ENCODE measurements around the gene CREB5. TPM values are rescaled to one million over a fixed set of nuclear protein-coding genes. Genes with fewer than 3 reads are reported as not detected.

The CREB5 gene
- total and polyA plus RNA-seq, 2 experiments from 2014 or later: 2.4 to 4.4 TPM

DNA sequence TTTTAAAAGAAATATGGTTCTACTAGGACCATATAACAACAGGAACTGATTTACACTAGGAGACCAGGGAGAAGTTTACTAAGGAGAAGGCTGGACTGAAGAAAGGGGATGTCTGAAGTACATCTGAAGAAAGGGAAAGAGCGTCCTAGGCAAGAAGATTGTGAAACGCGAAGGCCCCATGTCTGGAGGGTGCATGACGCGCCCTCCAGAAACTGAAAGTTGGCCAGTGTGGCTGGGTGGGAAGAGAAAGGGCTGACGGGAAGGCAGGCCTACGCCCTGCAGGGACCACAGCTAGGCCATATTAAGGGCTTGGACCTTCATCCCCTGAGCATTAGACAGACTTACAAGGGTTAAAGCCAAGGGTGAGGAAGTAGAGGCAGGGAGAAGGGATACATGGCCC, 387.8 kb downstream of the CREB5 start (continued):
- no peak for TF ChIP-seq ZNF114 (CRISPR knock-in tag; IDR thresholded peaks at IDR 0.05)

DNA sequence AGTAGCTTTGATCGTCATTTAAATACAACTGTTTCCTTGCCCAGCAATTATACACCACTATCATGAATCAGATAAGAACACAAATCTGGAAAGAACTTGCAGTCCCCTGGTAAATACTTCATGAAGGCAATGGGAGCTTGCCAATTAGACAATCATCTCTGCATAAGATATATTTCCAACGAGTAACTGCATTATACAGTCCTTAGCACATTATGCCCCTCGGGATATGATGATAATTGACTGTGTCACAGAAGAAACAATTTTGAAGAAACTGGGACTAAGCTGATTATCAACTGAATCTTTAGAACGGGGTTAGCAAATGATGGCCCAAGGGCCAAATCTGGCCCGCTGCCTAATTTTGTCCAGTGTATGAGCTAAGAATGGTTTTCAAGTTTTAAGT, 390.1 kb downstream of the CREB5 start:
- no peaks in the 10 kb centered on the region for H3K36me3 Mint-ChIP-seq (ENCODE audit: low read depth)
- no peak overlapping the region for H3K27ac Mint-ChIP-seq
- no peak overlapping the region for H3K4me3 Mint-ChIP-seq
- no peaks in the 10 kb centered on the region for H3K27me3 ChIP-seq (ENCODE audit: insufficient read depth)
- TF ChIP-seq STAT1 (IDR thresholded peaks at IDR 0.05; ENCODE audit: unreplicated experiment): no peak
- TF ChIP-seq EZH2phosphoT487 (IDR thresholded peaks at IDR 0.05; ENCODE audit: unreplicated experiment): no peak
- TF ChIP-seq, protein P1, sequence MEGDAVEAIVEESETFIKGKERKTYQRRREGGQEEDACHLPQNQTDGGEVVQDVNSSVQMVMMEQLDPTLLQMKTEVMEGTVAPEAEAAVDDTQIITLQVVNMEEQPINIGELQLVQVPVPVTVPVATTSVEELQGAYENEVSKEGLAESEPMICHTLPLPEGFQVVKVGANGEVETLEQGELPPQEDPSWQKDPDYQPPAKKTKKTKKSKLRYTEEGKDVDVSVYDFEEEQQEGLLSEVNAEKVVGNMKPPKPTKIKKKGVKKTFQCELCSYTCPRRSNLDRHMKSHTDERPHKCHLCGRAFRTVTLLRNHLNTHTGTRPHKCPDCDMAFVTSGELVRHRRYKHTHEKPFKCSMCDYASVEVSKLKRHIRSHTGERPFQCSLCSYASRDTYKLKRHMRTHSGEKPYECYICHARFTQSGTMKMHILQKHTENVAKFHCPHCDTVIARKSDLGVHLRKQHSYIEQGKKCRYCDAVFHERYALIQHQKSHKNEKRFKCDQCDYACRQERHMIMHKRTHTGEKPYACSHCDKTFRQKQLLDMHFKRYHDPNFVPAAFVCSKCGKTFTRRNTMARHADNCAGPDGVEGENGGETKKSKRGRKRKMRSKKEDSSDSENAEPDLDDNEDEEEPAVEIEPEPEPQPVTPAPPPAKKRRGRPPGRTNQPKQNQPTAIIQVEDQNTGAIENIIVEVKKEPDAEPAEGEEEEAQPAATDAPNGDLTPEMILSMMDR (conservative IDR thresholded peaks at IDR 0.05; ENCODE audit: low read depth in 2 of 2): no peak
- no peak for TF ChIP-seq ZNF331 (CRISPR knock-in tag; IDR thresholded peaks at IDR 0.05; ENCODE audit: low read depth)
- no peak for TF ChIP-seq POLR2AphosphoS5 (IDR thresholded peaks at IDR 0.05; ENCODE audit: low read depth)
- TF ChIP-seq, protein P2, sequence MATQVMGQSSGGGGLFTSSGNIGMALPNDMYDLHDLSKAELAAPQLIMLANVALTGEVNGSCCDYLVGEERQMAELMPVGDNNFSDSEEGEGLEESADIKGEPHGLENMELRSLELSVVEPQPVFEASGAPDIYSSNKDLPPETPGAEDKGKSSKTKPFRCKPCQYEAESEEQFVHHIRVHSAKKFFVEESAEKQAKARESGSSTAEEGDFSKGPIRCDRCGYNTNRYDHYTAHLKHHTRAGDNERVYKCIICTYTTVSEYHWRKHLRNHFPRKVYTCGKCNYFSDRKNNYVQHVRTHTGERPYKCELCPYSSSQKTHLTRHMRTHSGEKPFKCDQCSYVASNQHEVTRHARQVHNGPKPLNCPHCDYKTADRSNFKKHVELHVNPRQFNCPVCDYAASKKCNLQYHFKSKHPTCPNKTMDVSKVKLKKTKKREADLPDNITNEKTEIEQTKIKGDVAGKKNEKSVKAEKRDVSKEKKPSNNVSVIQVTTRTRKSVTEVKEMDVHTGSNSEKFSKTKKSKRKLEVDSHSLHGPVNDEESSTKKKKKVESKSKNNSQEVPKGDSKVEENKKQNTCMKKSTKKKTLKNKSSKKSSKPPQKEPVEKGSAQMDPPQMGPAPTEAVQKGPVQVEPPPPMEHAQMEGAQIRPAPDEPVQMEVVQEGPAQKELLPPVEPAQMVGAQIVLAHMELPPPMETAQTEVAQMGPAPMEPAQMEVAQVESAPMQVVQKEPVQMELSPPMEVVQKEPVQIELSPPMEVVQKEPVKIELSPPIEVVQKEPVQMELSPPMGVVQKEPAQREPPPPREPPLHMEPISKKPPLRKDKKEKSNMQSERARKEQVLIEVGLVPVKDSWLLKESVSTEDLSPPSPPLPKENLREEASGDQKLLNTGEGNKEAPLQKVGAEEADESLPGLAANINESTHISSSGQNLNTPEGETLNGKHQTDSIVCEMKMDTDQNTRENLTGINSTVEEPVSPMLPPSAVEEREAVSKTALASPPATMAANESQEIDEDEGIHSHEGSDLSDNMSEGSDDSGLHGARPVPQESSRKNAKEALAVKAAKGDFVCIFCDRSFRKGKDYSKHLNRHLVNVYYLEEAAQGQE (IDR thresholded peaks at IDR 0.05; ENCODE audit: unreplicated experiment): no peak
- TF ChIP-seq NANOG (IDR thresholded peaks at IDR 0.05; ENCODE audit: borderline replicate concordance): no peak
- TF ChIP-seq, protein P3, sequence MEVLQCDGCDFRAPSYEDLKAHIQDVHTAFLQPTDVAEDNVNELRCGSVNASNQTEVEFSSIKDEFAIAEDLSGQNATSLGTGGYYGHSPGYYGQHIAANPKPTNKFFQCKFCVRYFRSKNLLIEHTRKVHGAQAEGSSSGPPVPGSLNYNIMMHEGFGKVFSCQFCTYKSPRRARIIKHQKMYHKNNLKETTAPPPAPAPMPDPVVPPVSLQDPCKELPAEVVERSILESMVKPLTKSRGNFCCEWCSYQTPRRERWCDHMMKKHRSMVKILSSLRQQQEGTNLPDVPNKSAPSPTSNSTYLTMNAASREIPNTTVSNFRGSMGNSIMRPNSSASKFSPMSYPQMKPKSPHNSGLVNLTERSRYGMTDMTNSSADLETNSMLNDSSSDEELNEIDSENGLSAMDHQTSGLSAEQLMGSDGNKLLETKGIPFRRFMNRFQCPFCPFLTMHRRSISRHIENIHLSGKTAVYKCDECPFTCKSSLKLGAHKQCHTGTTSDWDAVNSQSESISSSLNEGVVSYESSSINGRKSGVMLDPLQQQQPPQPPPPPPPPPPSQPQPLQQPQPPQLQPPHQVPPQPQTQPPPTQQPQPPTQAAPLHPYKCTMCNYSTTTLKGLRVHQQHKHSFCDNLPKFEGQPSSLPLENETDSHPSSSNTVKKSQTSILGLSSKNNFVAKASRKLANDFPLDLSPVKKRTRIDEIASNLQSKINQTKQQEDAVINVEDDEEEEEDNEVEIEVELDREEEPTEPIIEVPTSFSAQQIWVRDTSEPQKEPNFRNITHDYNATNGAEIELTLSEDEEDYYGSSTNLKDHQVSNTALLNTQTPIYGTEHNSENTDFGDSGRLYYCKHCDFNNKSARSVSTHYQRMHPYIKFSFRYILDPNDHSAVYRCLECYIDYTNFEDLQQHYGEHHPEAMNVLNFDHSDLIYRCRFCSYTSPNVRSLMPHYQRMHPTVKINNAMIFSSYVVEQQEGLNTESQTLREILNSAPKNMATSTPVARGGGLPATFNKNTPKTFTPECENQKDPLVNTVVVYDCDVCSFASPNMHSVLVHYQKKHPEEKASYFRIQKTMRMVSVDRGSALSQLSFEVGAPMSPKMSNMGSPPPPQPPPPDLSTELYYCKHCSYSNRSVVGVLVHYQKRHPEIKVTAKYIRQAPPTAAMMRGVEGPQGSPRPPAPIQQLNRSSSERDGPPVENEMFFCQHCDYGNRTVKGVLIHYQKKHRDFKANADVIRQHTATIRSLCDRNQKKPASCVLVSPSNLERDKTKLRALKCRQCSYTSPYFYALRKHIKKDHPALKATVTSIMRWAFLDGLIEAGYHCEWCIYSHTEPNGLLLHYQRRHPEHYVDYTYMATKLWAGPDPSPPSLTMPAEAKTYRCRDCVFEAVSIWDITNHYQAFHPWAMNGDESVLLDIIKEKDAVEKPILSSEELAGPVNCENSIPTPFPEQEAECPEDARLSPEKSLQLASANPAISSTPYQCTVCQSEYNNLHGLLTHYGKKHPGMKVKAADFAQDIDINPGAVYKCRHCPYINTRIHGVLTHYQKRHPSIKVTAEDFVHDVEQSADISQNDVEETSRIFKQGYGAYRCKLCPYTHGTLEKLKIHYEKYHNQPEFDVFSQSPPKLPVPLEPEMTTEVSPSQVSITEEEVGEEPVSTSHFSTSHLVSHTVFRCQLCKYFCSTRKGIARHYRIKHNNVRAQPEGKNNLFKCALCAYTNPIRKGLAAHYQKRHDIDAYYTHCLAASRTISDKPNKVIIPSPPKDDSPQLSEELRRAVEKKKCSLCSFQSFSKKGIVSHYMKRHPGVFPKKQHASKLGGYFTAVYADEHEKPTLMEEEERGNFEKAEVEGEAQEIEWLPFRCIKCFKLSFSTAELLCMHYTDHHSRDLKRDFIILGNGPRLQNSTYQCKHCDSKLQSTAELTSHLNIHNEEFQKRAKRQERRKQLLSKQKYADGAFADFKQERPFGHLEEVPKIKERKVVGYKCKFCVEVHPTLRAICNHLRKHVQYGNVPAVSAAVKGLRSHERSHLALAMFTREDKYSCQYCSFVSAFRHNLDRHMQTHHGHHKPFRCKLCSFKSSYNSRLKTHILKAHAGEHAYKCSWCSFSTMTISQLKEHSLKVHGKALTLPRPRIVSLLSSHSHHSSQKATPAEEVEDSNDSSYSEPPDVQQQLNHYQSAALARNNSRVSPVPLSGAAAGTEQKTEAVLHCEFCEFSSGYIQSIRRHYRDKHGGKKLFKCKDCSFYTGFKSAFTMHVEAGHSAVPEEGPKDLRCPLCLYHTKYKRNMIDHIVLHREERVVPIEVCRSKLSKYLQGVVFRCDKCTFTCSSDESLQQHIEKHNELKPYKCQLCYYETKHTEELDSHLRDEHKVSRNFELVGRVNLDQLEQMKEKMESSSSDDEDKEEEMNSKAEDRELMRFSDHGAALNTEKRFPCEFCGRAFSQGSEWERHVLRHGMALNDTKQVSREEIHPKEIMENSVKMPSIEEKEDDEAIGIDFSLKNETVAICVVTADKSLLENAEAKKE (CRISPR knock-in tag; IDR thresholded peaks at IDR 0.05): no peak
- no peak for TF ChIP-seq ZNF114 (CRISPR knock-in tag; IDR thresholded peaks at IDR 0.05)
- no peak for TF ChIP-seq EZH2 (IDR thresholded peaks at IDR 0.05; ENCODE audit: low read depth, unreplicated experiment)
- no peak for TF ChIP-seq JUNB (IDR thresholded peaks at IDR 0.05; ENCODE audit: unreplicated experiment)
- TF ChIP-seq, protein P4, sequence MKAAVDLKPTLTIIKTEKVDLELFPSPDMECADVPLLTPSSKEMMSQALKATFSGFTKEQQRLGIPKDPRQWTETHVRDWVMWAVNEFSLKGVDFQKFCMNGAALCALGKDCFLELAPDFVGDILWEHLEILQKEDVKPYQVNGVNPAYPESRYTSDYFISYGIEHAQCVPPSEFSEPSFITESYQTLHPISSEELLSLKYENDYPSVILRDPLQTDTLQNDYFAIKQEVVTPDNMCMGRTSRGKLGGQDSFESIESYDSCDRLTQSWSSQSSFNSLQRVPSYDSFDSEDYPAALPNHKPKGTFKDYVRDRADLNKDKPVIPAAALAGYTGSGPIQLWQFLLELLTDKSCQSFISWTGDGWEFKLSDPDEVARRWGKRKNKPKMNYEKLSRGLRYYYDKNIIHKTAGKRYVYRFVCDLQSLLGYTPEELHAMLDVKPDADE (IDR thresholded peaks at IDR 0.05): no peak
- TF ChIP-seq CREB1 (CRISPR knock-in tag; IDR thresholded peaks at IDR 0.05; ENCODE audit: low read depth): no peak
- no peaks in the 10 kb centered on the region for H3K9me2 ChIP-seq (ENCODE audit: insufficient read depth)
- H3K9me3 Mint-ChIP-seq: no peaks in the 10 kb centered on the region
- H2AFZ ChIP-seq: no peak overlapping the region
- no peaks in the 10 kb centered on the region for H3F3A ChIP-seq (replicated peaks; ENCODE audit: low read depth)
- H3K4me2 ChIP-seq: no peak overlapping the region
- H3K79me2 ChIP-seq (replicated peaks; ENCODE audit: insufficient read depth): no peaks in the 10 kb centered on the region
- no peak overlapping the region for H3K27ac ChIP-seq (ENCODE audit: low read depth)
- H3K4me3 ChIP-seq: no peak overlapping the region
- no peaks in the 10 kb centered on the region for H3K4me1 Mint-ChIP-seq
- ATAC-seq: no peak
- no peaks in the 10 kb centered on the region for H4K20me1 ChIP-seq (replicated peaks; ENCODE audit: insufficient read depth)
- H3K27me3 Mint-ChIP-seq (ENCODE audit: insufficient read depth, low read depth, poor library complexity): peaks cover 1% of the 10 kb centered on the region
- no peak for DNase-seq (ENCODE audit: low spot score)
- H3K36me3 ChIP-seq (ENCODE audit: insufficient read depth): no peaks in the 10 kb centered on the region
- no peaks in the 10 kb centered on the region for H3K4me1 ChIP-seq (ENCODE audit: insufficient read depth)
